Measurements from ENCODE around the gene ZNF526.

DNA sequence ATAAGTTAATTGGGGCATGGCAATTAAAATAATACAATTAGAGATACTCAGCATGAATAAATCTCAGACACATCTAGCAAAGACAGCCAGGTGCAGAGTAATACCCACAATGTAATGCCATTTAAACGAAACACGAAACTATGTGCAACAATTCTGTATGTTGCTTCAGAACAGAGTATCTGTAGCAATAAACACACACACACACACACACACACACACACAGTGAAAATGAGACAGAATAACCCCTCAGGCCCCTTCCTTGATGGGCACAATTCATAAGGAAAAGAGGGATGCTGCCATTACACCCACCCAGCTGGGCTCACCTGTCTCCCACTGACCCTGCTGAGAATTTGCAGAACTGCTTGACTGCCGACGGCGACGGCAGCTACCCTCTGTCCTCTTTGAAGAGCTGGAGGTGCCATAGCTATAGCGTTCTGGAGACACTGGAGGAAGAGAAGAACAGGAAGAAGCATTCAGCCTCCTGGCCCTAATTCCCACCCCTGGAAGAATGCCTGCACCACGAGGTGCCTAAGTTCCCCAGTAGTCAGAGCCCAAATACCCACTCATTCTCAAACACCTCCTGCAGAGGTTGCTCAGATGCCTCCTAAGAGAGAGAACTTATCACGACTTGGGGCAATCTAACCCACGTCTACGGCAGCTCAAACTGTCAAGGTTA lies 5.2 kb upstream of the ZNF526 start:
- TF ChIP-seq RAD21 (IDR thresholded peaks at IDR 0.05; ENCODE audit: low read depth), result no peak
- TF ChIP-seq, protein P1, sequence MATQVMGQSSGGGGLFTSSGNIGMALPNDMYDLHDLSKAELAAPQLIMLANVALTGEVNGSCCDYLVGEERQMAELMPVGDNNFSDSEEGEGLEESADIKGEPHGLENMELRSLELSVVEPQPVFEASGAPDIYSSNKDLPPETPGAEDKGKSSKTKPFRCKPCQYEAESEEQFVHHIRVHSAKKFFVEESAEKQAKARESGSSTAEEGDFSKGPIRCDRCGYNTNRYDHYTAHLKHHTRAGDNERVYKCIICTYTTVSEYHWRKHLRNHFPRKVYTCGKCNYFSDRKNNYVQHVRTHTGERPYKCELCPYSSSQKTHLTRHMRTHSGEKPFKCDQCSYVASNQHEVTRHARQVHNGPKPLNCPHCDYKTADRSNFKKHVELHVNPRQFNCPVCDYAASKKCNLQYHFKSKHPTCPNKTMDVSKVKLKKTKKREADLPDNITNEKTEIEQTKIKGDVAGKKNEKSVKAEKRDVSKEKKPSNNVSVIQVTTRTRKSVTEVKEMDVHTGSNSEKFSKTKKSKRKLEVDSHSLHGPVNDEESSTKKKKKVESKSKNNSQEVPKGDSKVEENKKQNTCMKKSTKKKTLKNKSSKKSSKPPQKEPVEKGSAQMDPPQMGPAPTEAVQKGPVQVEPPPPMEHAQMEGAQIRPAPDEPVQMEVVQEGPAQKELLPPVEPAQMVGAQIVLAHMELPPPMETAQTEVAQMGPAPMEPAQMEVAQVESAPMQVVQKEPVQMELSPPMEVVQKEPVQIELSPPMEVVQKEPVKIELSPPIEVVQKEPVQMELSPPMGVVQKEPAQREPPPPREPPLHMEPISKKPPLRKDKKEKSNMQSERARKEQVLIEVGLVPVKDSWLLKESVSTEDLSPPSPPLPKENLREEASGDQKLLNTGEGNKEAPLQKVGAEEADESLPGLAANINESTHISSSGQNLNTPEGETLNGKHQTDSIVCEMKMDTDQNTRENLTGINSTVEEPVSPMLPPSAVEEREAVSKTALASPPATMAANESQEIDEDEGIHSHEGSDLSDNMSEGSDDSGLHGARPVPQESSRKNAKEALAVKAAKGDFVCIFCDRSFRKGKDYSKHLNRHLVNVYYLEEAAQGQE (IDR thresholded peaks at IDR 0.05; ENCODE audit: low read depth), result no peak
- no peak for TF ChIP-seq TCF12 (IDR thresholded peaks at IDR 0.05; ENCODE audit: low read depth)
- TF ChIP-seq FOXM1 (IDR thresholded peaks at IDR 0.05; ENCODE audit: borderline replicate concordance, low read depth), result no peak
- TF ChIP-seq CEBPB (IDR thresholded peaks at IDR 0.05), result no peak
- TF ChIP-seq YY1 (IDR thresholded peaks at IDR 0.05; ENCODE audit: low read depth), result no peak
- no peak for TF ChIP-seq TAF1 (IDR thresholded peaks at IDR 0.05; ENCODE audit: low read depth)
- no peak for TF ChIP-seq TEAD4 (IDR thresholded peaks at IDR 0.05)

All from Ishikawa (cell line).